LHCN-M2 (cell line): Measurements from ENCODE around the gene KDM4C. TPM values are rescaled to one million over a fixed set of nuclear protein-coding genes. Genes with fewer than 3 reads are reported as not detected.

Experiments used
- DNase-seq: peaks from one replicate; pipeline ENCODE4 v3.0.0-alpha.2; 2012; ENCODE audit warnings: low read depth
- total RNA-seq: library from RNA; depleted of rRNA; stranded (reverse); fragments of >200 nt; gene quantifications from 2 replicates; pipeline ENCODE4 v1.2.3, GENCODE V29; 2014; rRNA removed

KDM4C gene
- total RNA-seq, 1 experiment from 2014 or later = 22.6 TPM

DNA sequence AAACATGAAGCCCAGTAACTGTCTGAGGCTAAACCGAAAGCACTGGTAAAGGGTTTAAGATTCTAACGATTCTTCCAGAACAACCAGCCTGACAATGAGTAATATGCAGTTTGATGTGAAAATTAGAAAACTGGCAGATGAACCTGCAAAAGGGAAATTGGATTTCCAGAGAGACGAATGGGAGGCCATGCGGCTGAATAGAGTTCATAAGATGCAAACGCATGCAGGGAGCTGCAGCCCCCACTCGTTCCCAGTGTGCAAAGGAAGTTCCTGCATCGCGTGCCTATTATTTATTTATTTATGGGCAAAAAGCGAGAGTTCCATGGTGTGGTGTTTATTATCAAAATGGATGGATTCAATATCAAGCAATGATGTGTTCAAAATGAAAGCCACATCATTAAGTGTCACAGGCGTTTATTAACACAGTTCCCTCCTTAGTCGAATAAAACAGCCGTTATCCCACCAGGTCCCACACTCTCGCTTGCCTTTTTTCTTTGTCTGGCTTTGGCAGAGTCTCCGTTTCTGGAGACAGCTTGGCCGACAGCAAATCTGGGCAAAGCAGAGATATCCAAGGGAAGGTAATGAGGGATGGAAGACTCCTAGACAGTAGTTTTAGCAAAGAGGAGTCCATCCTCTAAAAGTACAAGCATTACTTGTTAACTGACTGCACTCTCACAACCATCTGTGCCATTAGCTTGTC is 451.4 kb downstream of the KDM4C start:
- DNase-seq = no peak

DNA sequence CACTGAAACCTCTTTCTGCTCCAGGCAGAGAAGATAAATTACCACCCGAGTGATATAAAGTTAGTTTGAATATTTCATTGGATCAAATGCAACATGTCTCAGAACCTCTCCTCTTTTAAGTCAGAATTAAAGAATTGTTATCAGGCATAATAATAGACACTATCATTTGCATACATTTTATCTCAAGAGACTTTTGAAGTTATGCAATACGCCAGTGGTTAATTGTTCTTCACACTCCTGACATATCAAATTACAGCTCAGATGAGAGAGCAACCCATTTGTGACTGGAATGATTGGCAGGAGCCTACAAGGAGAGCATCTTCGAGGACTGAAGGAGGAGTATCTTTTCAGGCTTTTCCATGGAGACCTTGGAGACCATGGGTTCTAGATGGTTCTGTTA is 452.2 kb downstream of the KDM4C start:
- DNase-seq = no peak

- DNase-seq = no peak
Observed at GRCh38 chr9:7210854-7211637, 453.3 kb downstream of the KDM4C start.

DNA sequence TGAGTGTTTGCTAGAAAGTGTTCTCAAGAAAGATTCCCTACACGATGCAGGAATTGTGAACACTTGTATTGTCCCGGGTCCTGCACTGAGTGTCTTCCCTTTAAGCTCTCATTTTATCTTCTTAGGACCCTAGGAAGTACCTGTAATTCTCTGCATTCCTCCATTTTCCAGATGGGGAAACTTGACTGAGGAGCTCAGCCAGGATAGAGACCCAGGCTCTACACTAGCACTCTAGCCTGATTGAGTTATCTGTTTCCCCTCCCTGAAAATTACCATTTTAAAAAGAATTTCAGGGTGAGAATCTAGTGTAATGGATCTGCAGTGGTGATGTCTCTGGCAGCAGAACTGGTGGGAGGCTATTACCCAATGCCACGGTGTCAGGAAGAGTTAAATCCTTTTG is 453.9 kb downstream of the KDM4C start:
- no peak for DNase-seq

DNA sequence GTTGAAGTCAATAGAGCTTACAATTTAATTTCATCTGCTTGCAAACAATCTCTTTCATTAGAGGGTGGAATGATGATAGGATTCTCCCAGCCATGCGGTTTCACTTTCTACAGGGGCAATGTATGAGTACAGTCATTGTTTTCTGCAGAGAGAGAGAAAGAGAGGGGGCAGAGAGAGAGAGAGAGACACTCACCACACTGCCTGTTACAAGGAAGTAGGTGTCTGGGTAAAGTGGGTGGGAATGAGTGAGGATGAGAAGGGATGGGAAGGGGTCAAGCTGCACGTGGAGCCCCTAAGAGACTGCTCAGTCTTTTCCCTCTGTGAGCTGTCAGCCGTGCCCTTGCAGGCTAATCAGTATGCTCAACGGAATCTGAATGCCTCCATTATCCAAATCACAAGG is 454.3 kb downstream of the KDM4C start:
- no peak for DNase-seq

DNA sequence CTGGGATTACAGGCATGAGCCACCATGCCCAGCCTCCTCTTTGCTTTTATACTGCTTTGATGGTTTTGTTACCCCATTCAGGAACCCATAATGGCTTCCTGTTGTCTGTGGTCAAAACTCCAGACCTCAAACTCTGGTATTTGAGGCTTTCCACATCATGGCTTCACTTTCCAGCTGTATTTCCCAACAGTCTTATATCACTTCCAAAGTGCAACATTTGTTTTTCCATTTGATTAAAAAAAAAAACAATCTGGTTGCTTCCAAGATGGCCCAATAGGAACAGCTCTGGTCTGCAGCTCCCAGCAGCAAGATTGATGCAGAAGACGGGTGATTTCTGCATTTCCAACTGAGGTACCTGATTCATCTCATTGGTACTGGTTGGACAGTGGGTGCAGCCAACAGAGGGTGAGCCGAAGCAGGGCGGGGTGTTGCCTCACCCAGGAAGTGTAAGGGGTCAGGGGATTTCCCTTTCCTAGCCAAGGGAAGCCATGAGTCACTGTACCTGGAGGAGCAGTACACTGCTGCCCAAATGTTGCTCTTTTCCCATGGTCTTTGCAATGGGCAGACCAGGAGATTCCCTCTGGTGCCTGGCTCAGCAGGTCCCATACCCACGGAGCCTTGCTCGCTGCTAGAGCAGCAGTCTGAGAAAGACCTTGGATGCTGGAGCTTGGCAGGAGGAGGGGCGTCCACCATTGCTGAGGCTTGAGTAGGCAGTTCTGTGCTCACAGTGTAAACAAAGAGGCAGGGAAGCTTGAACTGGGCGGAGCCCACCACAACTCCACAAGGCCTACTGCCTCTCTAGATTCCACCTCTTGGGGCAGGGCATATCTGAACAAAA is 458.4 kb downstream of the KDM4C start:
- peak; percentile 59 for DNase-seq

DNA sequence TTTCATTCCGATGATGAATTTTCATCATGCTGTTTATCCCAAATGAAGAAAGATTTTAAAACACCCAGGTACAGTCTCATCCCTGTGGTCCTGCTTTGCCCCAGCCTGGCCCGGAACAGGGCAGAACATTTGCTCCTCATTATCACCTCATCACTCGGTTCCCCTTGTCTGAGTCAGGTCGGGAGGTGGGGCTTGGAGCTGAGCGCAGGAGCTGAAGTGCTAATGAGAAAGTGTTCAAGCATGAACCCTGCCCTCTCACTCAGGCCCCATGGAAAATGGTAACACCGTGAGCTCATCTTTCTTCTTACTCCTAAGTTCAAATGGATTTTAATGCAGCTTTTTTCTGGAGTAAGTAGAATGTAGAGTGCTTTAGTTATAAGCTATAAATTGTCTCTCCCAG is 466.2 kb downstream of the KDM4C start:
- no peak for DNase-seq

Other genes with a start within 250 kb of the KDM4C start
- gene GLDC, start 112.2 kb upstream of the KDM4C start, total RNA-seq = 2.1 and 2.8 TPM in 2 replicates